GM21381 (cell line): ENCODE data around the gene PLEKHO1.

Experiments used
- ATAC-seq: cut with Tn5 transposase; IDR thresholded peaks from one replicate; pipeline ENCODE4 v1.9.1; 2021; ENCODE audit warnings: mild to moderate bottlenecking, moderate library complexity; ENCODE audit not compliant: unreplicated experiment

Gene PLEKHO1

DNA sequence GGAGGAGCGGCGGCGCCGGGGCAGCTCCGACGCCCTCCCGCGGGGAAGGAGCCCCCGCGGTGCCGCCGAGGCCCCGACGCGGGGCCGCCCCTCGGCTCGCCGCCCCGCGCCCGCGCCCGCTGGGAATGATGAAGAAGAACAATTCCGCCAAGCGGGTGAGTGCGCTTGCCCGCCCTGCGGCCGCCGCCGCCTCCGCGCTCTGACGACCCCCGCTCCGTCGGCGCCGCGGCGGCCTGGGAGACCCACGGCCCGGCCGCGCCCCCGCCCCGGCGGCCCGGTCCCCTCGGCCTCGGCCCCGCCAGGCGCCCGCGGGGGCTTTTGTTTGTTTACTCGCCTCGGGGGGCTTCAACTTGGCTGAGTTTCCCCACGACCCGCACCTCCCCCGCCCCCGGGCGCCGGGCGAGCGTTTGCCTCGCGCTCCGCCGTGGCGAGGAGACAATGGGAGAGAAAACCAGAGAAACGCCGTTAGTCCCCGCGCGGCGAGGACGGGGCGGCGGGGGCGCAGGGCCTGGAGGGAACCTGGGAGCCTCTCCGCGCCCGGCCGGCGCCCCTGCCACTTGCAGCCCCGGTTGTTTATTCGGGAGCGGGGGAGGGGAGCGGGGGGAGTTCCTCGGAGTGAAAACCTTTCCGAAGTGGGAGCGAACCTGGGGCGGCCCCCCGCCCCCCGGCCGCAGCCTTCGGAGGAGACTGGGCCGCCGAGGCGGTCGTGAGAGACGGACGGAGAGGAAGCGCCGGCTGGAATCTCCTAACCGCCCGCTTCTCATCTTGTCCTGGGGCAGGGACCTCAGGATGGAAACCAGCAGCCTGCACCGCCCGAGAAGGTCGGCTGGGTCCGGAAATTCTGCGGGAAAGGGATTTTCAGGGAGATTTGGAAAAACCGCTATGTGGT lies 661 bp downstream of the PLEKHO1 start:
- ATAC-seq: no peak

DNA sequence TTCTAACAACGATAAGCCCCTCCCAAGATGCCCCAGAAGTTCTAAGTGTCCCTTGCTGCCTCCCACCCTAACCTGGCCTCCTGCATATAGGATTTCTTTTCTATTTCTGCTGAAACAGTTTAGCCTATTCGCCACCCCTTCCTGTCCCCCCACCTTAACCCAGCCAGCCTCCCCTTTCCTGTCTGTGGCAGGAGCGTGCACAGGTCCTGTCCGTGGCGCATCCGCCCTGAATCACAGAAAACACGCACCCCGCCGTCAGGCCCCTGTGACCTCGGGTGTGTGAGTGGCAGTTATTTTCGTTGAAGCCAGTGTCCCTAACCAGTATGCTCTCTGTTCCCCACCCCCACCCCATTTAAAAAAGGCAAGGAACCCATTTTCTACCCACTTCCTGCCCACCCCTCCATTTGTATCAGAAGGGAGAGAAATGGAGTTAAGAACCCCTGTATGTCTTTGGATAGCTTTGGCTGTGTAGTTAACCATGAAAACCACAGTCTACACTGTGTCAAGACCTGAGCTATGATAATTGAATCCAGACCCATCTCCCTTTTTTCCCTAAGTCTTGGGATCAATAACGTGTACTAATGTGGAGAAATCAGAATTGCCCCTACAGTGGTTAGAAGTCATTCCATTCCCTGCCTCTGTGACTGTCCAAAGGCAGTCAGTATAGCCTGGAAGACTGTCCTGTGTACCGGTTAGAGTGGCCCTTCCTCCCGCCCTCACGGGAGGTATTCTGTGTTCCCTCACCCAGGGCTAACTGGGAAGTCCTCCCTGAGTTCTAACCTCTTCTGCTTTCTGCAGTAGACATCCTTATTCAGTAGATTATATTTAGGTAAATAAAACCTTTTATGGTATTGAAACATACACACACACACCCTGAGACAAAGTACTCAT lies 1.8 kb downstream of the PLEKHO1 start:
- ATAC-seq: no peak

DNA sequence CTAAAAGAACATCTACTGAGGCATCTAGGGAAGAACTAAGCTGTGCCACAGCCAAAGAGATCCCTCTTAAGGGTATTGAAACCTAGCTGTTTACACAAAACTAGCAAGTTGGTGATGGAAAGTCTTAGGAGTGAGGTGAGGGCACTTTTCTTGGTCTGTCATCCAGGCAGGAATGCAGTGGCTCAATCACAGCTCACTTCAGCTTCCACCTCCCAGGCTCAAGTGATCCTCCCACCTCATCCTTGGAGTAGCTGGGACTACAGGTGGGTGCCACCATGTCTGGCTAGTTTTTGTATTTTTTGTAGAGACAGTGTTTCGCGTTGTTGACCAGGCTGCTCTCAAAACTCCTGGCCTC lies 2.4 kb downstream of the PLEKHO1 start:
- no peak for ATAC-seq

GRCh38 chr1:150152772-150153456 lies 3.2 kb downstream of the PLEKHO1 start:
- no peak for ATAC-seq

DNA sequence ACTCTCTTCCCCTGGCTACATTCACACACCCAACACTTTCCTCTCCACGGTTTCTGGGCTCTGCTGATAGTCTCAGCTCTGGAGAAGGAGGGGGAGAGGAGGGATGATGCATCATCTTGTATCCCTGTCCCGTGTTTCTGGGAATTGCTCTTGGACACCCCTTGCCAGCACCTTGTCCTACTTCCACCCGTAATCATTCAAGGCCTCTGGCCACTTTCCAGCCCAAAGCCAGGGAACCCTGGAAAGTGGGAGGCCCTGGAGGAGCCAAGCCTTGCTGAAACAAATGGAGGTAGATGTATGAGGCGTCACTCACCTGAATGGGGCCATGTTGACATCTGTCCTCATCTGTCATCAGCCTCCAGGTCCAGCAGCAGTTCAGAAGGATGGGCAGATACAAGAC lies 4.4 kb downstream of the PLEKHO1 start:
- no peak for ATAC-seq

- no peak for ATAC-seq
Observed at GRCh38 chr1:150155413-150156071, 5.8 kb downstream of the PLEKHO1 start.

GRCh38 chr1:150156868-150157603 lies 7.3 kb downstream of the PLEKHO1 start:
- ATAC-seq: no peak

DNA sequence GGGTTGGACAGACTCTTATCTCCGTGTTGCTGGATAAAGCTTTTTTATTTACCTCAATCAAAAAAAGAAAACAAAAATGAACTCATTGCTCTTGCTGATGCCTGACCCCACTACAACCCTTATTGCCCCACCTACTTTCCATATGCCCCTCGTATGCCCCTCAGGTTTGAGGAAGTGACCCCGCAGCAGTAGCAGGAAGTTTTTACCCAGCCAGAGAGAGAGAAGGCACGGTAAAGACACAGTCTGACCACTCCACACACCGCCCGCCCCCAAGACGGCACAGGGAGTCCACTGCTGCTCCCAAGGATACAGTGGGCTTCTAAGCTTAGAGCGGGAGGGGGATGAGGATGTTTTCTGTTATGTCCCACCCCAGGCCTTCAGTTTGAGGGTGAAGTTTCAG lies 9.8 kb downstream of the PLEKHO1 start:
- ATAC-seq: no peak

GRCh38 chr1:150160964-150161621 lies 11.4 kb downstream of the PLEKHO1 start:
- no peak for ATAC-seq

DNA sequence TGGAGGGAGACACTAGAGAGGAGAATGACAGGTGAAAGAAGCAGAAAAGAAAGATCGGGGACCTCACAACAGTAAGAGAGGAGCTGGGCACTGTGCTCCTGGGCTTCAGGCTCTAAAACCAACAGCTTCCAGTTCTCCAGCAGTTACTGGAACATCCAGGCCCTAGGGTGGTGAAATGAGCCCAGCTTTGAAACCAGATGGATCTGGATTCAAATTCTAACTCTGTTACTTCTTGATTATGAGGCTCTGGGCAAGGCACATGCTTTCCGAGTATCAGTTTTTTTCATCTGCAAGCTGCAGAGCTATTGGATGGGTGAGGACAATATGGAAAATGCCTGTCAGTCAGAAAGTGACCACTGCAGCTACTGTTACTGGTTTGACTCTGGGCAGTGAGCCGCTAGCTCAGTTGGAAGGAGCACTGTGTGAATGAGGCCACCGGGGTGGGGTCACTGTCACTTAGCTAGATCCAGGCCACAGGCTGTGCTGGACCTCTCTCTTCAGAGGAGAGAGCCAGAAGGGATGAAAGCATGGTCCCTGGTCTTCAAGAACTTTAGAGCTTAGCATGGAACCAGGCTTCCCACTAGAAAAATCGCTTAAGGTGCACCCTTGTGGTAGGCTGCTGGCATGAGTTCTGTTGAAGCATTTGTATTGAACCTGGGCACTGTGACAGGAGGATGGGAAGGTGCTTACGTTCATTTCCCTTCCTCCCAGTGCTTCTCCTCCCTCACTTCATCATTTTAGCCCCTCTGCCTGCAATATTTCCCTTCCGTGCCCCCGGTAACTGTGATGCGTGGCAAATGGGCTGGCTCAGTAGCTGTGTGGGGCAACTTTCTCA lies 12.2 kb downstream of the PLEKHO1 start:
- no peak for ATAC-seq

- ATAC-seq: no peak
Observed at GRCh38 chr1:150162582-150162861, 12.8 kb downstream of the PLEKHO1 start.

DNA sequence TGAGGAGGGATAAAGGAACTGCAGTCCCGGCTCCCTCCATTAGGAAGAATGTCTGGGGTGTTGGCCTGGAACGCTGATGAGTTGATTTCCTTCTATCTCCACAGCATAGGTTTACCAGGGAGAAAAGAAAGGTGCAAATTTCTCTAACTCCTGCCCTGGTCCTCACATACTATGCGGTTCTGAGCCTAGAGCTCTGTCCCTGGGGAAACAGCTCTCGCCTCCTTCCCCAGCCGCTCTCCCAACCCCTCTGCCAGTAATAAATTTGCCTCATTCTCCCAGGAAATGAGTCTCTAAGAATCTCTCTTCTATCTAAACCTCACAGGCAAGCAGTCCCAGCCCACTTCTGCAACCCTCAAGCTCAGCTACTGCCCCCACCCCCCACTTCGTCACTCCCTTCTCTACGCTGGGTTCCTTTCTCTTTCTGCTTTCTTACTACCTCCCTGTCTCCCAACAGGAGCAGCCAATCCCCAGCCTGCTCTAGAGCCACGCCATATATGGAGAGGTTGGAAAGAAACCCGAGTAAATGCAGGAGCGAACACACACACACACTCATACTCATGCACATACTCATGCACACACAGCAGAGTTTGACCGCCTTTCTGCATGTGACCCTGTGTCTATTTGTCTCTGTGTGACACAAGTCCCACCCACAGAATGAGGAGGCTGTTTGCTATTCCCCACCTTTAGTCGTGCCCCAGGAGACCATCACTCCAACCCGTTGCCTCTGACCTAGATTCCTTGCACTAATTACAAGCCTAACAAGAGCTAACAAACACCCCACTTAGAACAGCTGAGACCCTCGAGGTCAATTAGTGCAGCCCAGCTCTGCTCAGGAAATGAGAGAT lies 13.4 kb downstream of the PLEKHO1 start:
- ATAC-seq: peak; percentile 37

DNA sequence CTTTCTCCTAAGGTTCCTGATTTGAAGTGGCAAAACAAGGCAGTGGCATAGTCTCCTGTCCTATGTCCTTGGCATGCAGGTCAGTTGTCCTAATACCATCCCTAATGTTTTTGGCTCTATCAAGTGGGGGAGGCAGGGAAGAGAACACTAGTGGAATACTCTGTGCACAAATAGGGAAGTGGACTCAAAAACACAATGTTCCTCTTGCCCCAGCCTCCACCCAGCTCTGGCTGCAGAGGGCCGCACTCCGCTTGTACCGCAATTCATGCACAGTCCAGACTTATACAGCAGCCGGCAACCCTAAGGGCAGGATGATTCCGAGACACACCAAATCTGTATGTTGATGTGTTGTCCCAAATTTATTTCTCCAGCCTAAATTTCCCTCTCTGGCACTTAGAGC lies 14.5 kb downstream of the PLEKHO1 start:
- ATAC-seq: no peak

DNA sequence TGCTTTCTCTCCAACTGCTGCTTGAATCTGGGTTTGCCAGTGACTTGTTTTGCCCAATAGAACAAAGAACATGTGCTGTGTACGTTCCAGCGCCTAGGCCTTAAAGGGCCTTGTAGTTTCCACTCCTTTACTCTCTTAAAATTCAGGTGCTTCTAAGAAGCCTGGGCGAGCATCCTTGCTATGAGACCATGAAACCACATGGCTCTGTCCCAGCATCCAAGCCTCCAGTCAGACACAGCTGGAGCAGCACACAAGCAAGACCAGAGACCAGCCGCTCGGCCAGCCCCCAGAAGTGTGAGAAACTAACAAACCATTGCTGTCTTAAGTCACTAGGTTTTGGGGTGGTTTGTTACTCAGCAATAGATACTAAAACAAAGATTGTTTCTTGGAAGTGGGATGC lies 15.1 kb downstream of the PLEKHO1 start:
- ATAC-seq: no peak

DNA sequence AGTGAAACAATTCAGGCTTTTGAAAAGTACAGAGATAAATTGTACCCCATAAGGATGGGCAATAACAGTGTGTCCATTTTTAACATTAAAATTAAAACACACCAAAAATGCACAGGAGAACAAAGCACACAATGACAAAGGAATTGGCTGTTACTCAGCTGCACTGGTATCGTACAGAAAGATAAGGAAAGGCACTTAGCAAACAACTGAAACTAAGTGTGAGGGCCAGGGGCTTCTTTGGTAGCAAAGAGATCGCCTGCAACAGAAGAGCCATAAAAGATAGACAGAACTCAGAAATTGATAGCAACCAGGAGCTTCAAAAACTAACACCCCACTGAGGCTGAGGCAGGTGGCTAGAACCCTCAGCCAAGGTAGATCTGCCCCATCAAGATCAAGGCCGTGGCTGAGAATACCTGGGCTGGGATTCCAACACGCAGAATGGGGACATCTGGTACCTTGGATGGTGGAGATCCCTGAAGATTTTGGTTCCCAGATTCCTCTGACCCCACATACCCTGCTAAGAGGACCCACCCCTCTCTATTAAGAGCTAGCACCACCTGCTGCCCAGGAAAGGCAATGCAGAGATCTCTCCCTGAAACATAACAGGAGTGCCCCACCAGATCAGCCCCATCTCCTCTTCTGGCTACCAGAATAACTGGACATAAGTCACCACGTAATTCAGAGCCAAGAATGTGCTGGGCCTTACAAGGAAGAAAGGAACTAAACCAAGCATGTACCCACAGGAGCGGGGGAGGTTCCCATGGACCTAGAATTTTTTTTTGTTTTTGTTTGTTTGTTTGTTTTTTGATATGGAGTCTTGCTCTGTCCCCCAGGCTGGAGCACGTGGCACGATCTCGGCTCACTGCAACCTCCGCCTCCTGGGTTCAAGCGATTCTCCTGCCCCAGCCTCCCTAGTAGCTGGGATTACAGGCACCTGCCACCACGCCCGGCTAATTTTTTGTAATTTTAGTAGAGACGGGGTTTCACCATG lies 16.2 kb downstream of the PLEKHO1 start:
- no peak for ATAC-seq

GRCh38 chr1:150168960-150169601 lies 19.4 kb downstream of the PLEKHO1 start:
- ATAC-seq: peak; percentile 49
